MM.1S (cell line): ENCODE measurements around the gene RELL1.

Experiments used
- DNase-seq: peaks from one replicate; pipeline ENCODE4 v3.0.0-alpha.2; 2015
- H2AFZ ChIP-seq: fragments of 300-600 bp; sonication (generic); 2 replicates; pipeline ENCODE4 v1.6.0; 2016; ENCODE audit warnings: antibody characterized with exemption, low read length
- H3F3A ChIP-seq: fragments of 300-600 bp; sonication (generic); 2 replicates; pipeline ENCODE4 v1.6.1; 2016; ENCODE audit warnings: mild to moderate bottlenecking, antibody characterized with exemption, low read length, moderate library complexity, mixed read lengths; ENCODE audit not compliant: insufficient read depth
- H3K27ac ChIP-seq: fragments of 300-600 bp; sonication (generic); 2 replicates; pipeline ENCODE4 v1.5.1; 2016; ENCODE audit warnings: mild to moderate bottlenecking, low read length
- H3K27me3 ChIP-seq: fragments of 300-600 bp; sonication (generic); replicated peaks from 2 replicates; pipeline ENCODE4 v1.6.0; 2016; ENCODE audit warnings: low read length; ENCODE audit not compliant: insufficient read depth
- H3K36me3 ChIP-seq: fragments of 300-600 bp; sonication (generic); replicated peaks from 2 replicates; pipeline ENCODE4 v1.6.1; 2016; ENCODE audit warnings: mild to moderate bottlenecking, low read length, mixed read lengths; ENCODE audit not compliant: insufficient read depth
- H3K4me1 ChIP-seq: fragments of 300-600 bp; sonication (generic); 2 replicates; pipeline ENCODE4 v1.6.1; 2016; ENCODE audit warnings: low read length, mixed read lengths
- H3K4me2 ChIP-seq: fragments of 300-600 bp; sonication (generic); 2 replicates; pipeline ENCODE4 v1.6.0; 2016; ENCODE audit warnings: low read depth, low read length
- H3K4me3 ChIP-seq: fragments of 300-600 bp; sonication (generic); 2 replicates; pipeline ENCODE4 v1.5.1; 2016; ENCODE audit warnings: low read length, mixed read lengths
- H3K79me2 ChIP-seq: fragments of 300-600 bp; sonication (generic); 2 replicates; pipeline ENCODE4 v1.6.1; 2016; ENCODE audit warnings: mixed run types, low read length, mixed read lengths
- H3K9ac ChIP-seq: fragments of 300-600 bp; sonication (generic); 2 replicates; pipeline ENCODE4 v1.6.1; 2016; ENCODE audit warnings: low read length, mixed read lengths
- H3K9me2 ChIP-seq: fragments of 300-600 bp; sonication (generic); replicated peaks from 2 replicates; pipeline ENCODE4 v1.6.1; 2016; ENCODE audit warnings: mild to moderate bottlenecking, low read length, mixed read lengths; ENCODE audit not compliant: insufficient read depth
- H3K9me3 ChIP-seq: fragments of 300-600 bp; sonication (generic); replicated peaks from 2 replicates; pipeline ENCODE4 v1.6.1; 2016; ENCODE audit warnings: mild to moderate bottlenecking, low read length, mixed read lengths; ENCODE audit not compliant: insufficient read depth
- H4K20me1 ChIP-seq: fragments of 300-600 bp; sonication (generic); 2 replicates; pipeline ENCODE4 v1.6.1; 2016; ENCODE audit warnings: mild to moderate bottlenecking, low read length, moderate library complexity, mixed read lengths; ENCODE audit not compliant: insufficient read depth
- EZH2 ChIP-seq: fragments of 300-600 bp; sonication (generic); optimal IDR thresholded peaks from 2 replicates; pipeline ENCODE3; 2017; ENCODE audit warnings: low read depth, mild to moderate bottlenecking, antibody characterized with exemption, low read length, mixed read lengths
- EZH2phosphoT487 ChIP-seq: fragments of 300-600 bp; sonication (generic); IDR thresholded peaks from 2 replicates; pipeline ENCODE4 v1.6.1; 2018; ENCODE audit warnings: antibody characterized with exemption, low read length
- TF ChIP-seq, protein P1 (sequence below): fragments of 300-600 bp; sonication (generic); IDR thresholded peaks from 2 replicates; pipeline ENCODE4 v1.5.1; 2016; ENCODE audit warnings: antibody characterized with exemption, low read length, mixed read lengths

The RELL1 gene

GRCh38 chr4:37656649-37657048, 29.5 kb downstream of the RELL1 start:
- Histone ChIP-seq H3K9me2 (no peaks in the 10 kb centered on the region), H3K9ac (no peak overlapping the region), H3K27ac (no peak overlapping the region), H3K4me2 (no peak overlapping the region), H3K9me3 (no peaks in the 10 kb centered on the region), H3K79me2 (peaks cover 84% of the 10 kb centered on the region), H3K27me3 (no peaks in the 10 kb centered on the region), H3K4me1 (peaks cover 7% of the 10 kb centered on the region; the same call in 1 of the 2 replicates), H4K20me1 (no peaks in the 10 kb centered on the region), H3K4me3 (no peak overlapping the region), H3K36me3 (0 out of 2 replicates have a peak, but pooled peaks cover 6% of the 10 kb centered on the region), H2AFZ (no peak overlapping the region), H3F3A (no peaks in the 10 kb centered on the region)
- TF ChIP-seq, protein P1, sequence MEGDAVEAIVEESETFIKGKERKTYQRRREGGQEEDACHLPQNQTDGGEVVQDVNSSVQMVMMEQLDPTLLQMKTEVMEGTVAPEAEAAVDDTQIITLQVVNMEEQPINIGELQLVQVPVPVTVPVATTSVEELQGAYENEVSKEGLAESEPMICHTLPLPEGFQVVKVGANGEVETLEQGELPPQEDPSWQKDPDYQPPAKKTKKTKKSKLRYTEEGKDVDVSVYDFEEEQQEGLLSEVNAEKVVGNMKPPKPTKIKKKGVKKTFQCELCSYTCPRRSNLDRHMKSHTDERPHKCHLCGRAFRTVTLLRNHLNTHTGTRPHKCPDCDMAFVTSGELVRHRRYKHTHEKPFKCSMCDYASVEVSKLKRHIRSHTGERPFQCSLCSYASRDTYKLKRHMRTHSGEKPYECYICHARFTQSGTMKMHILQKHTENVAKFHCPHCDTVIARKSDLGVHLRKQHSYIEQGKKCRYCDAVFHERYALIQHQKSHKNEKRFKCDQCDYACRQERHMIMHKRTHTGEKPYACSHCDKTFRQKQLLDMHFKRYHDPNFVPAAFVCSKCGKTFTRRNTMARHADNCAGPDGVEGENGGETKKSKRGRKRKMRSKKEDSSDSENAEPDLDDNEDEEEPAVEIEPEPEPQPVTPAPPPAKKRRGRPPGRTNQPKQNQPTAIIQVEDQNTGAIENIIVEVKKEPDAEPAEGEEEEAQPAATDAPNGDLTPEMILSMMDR, result no peak
- TF ChIP-seq EZH2phosphoT487 (no peak), EZH2 (no peak)
- no peak for DNase-seq

DNA sequence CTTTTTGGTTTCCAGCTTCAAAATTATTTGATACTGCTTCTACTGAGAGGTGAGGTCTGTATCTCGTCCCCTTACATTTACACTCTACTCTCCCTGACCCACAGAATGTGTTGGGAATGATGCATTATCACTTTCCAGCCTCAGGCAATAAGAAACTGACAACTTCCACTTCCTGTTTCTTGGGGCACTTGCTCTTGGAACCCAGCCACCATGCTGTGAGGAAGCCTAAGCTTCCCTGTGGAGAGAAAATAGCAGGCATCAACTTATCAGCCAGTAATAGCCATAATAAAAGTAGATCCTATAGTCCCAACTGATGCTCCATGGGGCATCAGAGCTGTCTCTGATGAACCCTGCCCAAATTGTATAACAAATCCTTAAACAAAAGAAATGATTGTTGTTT, 32.6 kb downstream of the RELL1 start:
- Histone ChIP-seq H3K9me3 (no peaks in the 10 kb centered on the region), H3K36me3 (0 out of 2 replicates have a peak, but pooled peaks cover 6% of the 10 kb centered on the region), H4K20me1 (no peaks in the 10 kb centered on the region), H3K4me2 (no peak overlapping the region), H3K27me3 (no peaks in the 10 kb centered on the region), H2AFZ (no peak overlapping the region), H3K4me1 (peaks cover 7% of the 10 kb centered on the region; the same call in 1 of the 2 replicates), H3K79me2 (peaks cover 73% of the 10 kb centered on the region), H3K27ac (no peak overlapping the region), H3K4me3 (no peak overlapping the region), H3K9me2 (no peaks in the 10 kb centered on the region), H3K9ac (no peak overlapping the region), H3F3A (no peaks in the 10 kb centered on the region)
- no peak for DNase-seq
- no peak for TF ChIP-seq EZH2phosphoT487
- TF ChIP-seq, protein P1, result no peak

- DNase-seq, result no peak
- Histone ChIP-seq H3K9ac (no peak overlapping the region), H3F3A (no peaks in the 10 kb centered on the region)
Measured at GRCh38 chr4:37652747-37653527, 33.2 kb downstream of the RELL1 start.

More at GRCh38 chr4:37652747-37653527, 33.2 kb downstream of the RELL1 start:
- peaks cover 66% of the 10 kb centered on the region for H3K79me2 ChIP-seq
- no peak overlapping the region for H3K4me3 ChIP-seq
- H3K9me3 ChIP-seq, result no peaks in the 10 kb centered on the region
- H4K20me1 ChIP-seq, result no peaks in the 10 kb centered on the region
- no peak overlapping the region for H3K4me2 ChIP-seq
- TF ChIP-seq EZH2, result no peak
- TF ChIP-seq, protein P1, result no peak
- no peak for TF ChIP-seq EZH2phosphoT487
- peaks cover 7% of the 10 kb centered on the region; the same call in 1 of the 2 replicates for H3K4me1 ChIP-seq
- H3K9me2 ChIP-seq, result no peaks in the 10 kb centered on the region
- no peak overlapping the region for H2AFZ ChIP-seq
- H3K27me3 ChIP-seq, result no peaks in the 10 kb centered on the region
- H3K36me3 ChIP-seq, result 0 out of 2 replicates have a peak, but pooled peaks cover 6% of the 10 kb centered on the region
- no peak overlapping the region for H3K27ac ChIP-seq
